Stomach smooth muscle (tissue), 2 donors: Measurements from ENCODE around the gene MVB12B.

Experiments
- H3K27ac ChIP-seq: one replicate; pipeline ENCODE4 v1.7.0; 2013; ENCODE audit warnings: mild to moderate bottlenecking, low read length, inconsistent platforms
- H3K27me3 ChIP-seq, 2 donors: one replicate each; pipeline ENCODE4 v1.7.0; 2013; ENCODE audit warnings: low read length in 2 of 2; ENCODE audit not compliant: insufficient read depth in 2 of 2, control insufficient read depth in 1 of 2
- H3K36me3 ChIP-seq, 2 donors: one replicate each; pipeline ENCODE4 v1.7.0; 2013; ENCODE audit warnings: low read length in 2 of 2; ENCODE audit not compliant: control insufficient read depth in 2 of 2, insufficient read depth in 2 of 2
- H3K4me1 ChIP-seq: one replicate; pipeline ENCODE4 v1.7.0; 2013; ENCODE audit warnings: low read length; ENCODE audit not compliant: control insufficient read depth, insufficient read depth
- H3K4me3 ChIP-seq, 2 donors: one replicate each; pipeline ENCODE4 v1.7.0; 2013; ENCODE audit warnings: low read length in 2 of 2
- H3K9ac ChIP-seq, 2 donors: one replicate each; pipeline ENCODE4 v1.7.0; 2013; ENCODE audit warnings: low read length in 2 of 2, mild to moderate bottlenecking in 1 of 2
- H3K9me3 ChIP-seq, 2 donors: one replicate each; pipeline ENCODE4 v1.7.0; 2013; ENCODE audit warnings: low read length in 2 of 2; ENCODE audit not compliant: control insufficient read depth in 2 of 2
- donor health status: healthy.
- donor health status: Pancreatic carcinoma.

Gene MVB12B

GRCh38 chr9:126377176-126377509, 50.5 kb downstream of the MVB12B start:
- Histone ChIP-seq H3K27ac (no peak overlapping the region), H3K36me3 (peaks cover 2 to 5% of the 10 kb centered on the region in 2 donors), H3K9me3 (no peaks in the 10 kb centered on the region), H3K4me1 (peaks cover 16% of the 10 kb centered on the region), H3K27me3 (no peaks in the 10 kb centered on the region), H3K9ac (no peak overlapping the region), H3K4me3 (no peak overlapping the region)

- H3K4me1 ChIP-seq = peaks cover 16% of the 10 kb centered on the region
- no peak overlapping the region for H3K27ac ChIP-seq
- peaks cover 4 to 5% of the 10 kb centered on the region in 2 donors for H3K36me3 ChIP-seq
- no peaks in the 10 kb centered on the region for H3K9me3 ChIP-seq
- H3K9ac ChIP-seq = no peak overlapping the region
- H3K4me3 ChIP-seq = no peak overlapping the region
- no peaks in the 10 kb centered on the region for H3K27me3 ChIP-seq
These were observed 50.9 kb downstream of the MVB12B start for GRCh38 chr9:126377536-126377935.

DNA sequence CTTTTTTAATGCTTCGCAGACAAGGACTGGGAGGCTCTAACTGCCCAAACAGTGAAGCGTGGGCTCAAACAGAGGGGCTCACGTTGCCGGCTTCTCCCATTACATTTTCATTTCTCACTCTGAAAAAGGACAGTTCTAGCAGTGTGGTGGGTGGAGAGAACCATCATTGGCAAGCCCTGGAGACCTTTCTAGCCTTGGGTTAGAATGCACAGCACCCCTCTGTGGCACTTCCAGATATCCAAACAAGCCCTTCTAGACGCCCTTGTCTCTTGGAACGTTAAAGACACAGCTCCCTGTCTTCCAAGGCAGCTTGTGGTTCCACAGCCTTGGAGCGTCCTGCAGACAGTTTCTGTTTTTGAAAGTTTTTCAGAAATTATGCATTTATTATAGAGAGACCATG, 52.1 kb downstream of the MVB12B start:
- Histone ChIP-seq H3K9me3 (no peaks in the 10 kb centered on the region), H3K4me3 (no peak overlapping the region), H3K9ac (no peak overlapping the region), H3K27ac (no peak overlapping the region), H3K4me1 (peaks cover 11% of the 10 kb centered on the region), H3K27me3 (no peaks in the 10 kb centered on the region), H3K36me3 (peaks cover 5 to 6% of the 10 kb centered on the region in 2 donors)

- H3K4me3 ChIP-seq = no peak overlapping the region
- H3K4me1 ChIP-seq = peaks cover 6% of the 10 kb centered on the region
- H3K27ac ChIP-seq = no peak overlapping the region
- H3K9me3 ChIP-seq = no peaks in the 10 kb centered on the region
- peaks cover 5 to 6% of the 10 kb centered on the region in 2 donors for H3K36me3 ChIP-seq
- no peaks in the 10 kb centered on the region for H3K27me3 ChIP-seq
- H3K9ac ChIP-seq = no peak overlapping the region
These were observed 53.2 kb downstream of the MVB12B start for GRCh38 chr9:126379661-126380360.

DNA sequence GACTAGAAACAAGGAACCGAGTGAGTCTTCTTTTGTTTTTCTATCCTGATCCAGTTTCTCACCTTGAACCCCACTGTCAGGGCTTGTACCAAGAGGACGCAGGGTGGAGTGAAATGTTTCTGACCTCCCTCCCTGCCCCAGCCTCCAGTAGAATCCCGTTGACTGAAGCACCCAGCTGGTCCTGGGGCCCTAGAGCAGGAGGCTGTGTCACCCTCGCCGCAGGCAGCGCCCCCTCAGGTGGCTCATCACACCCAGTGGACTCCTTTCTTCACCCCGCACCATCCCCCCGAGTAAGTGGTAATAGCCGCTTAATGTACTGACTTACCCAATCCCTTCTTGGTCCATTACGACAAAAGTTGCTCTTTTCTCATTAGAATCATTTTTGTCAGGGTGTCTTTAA, 53.8 kb downstream of the MVB12B start:
- H3K9me3 ChIP-seq = no peaks in the 10 kb centered on the region
- no peak overlapping the region for H3K4me3 ChIP-seq
- H3K36me3 ChIP-seq = peaks cover 5 to 6% of the 10 kb centered on the region in 2 donors
- H3K4me1 ChIP-seq = peaks cover 4% of the 10 kb centered on the region
- no peak overlapping the region for H3K9ac ChIP-seq
- no peaks in the 10 kb centered on the region for H3K27me3 ChIP-seq
- no peak overlapping the region for H3K27ac ChIP-seq

- Histone ChIP-seq H3K9me3 (no peaks in the 10 kb centered on the region), H3K9ac (no peak overlapping the region), H3K36me3 (peaks cover 5 to 8% of the 10 kb centered on the region in 2 donors), H3K27me3 (no peaks in the 10 kb centered on the region), H3K4me3 (no peak overlapping the region), H3K27ac (no peak overlapping the region), H3K4me1 (peaks cover 3% of the 10 kb centered on the region)
These were observed 54.6 kb downstream of the MVB12B start for GRCh38 chr9:126381195-126381594.

GRCh38 chr9:126383406-126384046, 56.9 kb downstream of the MVB12B start:
- H3K4me3 ChIP-seq = no peak overlapping the region
- no peak overlapping the region for H3K27ac ChIP-seq
- H3K9me3 ChIP-seq = no peaks in the 10 kb centered on the region
- no peaks in the 10 kb centered on the region for H3K27me3 ChIP-seq
- H3K9ac ChIP-seq = no peak overlapping the region
- peaks cover 12 to 13% of the 10 kb centered on the region in 2 donors for H3K36me3 ChIP-seq
- H3K4me1 ChIP-seq = no peaks in the 10 kb centered on the region

DNA sequence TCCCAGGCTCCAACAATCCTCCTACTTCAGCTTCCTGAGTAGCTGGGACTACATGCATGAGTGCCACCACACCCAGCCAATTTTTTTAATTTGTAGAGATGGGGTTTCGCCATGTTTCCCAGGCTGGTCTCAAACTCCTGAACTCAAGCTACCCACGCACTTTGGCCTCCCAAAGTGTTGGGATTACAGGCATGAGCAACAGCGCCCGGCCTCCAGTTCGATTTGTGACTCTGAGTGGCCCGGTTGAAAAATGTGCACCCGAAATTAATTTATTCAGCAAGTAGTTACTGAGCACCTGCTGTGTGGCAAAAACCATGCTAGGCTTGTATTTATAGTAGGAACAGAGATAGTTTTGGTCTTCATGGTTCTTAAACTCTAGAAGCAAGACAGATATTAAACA, 58.3 kb downstream of the MVB12B start:
- no peak overlapping the region for H3K27ac ChIP-seq
- no peak overlapping the region for H3K9ac ChIP-seq
- no peak overlapping the region for H3K4me3 ChIP-seq
- no peaks in the 10 kb centered on the region for H3K9me3 ChIP-seq
- H3K4me1 ChIP-seq = no peaks in the 10 kb centered on the region
- peaks cover 12 to 13% of the 10 kb centered on the region in 2 donors for H3K36me3 ChIP-seq
- no peaks in the 10 kb centered on the region for H3K27me3 ChIP-seq

GRCh38 chr9:126386088-126386487, 59.5 kb downstream of the MVB12B start:
- no peak overlapping the region for H3K27ac ChIP-seq
- no peaks in the 10 kb centered on the region for H3K27me3 ChIP-seq
- peaks cover 2% of the 10 kb centered on the region for H3K4me1 ChIP-seq
- no peak overlapping the region for H3K4me3 ChIP-seq
- no peak overlapping the region for H3K9ac ChIP-seq
- H3K36me3 ChIP-seq = peaks cover 11 to 12% of the 10 kb centered on the region in 2 donors
- no peaks in the 10 kb centered on the region for H3K9me3 ChIP-seq

GRCh38 chr9:126386776-126387175, 60.1 kb downstream of the MVB12B start:
- no peaks in the 10 kb centered on the region for H3K9me3 ChIP-seq
- H3K27ac ChIP-seq = no peak overlapping the region
- H3K4me1 ChIP-seq = peaks cover 9% of the 10 kb centered on the region
- no peak overlapping the region for H3K9ac ChIP-seq
- H3K27me3 ChIP-seq = no peaks in the 10 kb centered on the region
- no peak overlapping the region for H3K4me3 ChIP-seq
- peaks cover 8 to 12% of the 10 kb centered on the region in 2 donors for H3K36me3 ChIP-seq
